Endothelial cell of umbilical vein (primary cell): Measurements from ENCODE around the gene MBNL2. TPM values are rescaled to one million over a fixed set of nuclear protein-coding genes. Genes with fewer than 3 reads are reported as not detected.

ENCODE experiments used
- BruUV-seq: library from RNA; stranded (reverse); fragments of 400-500 nt; replicated peaks from 2 replicates; lab custom pipeline; 2021; lab: Mats Ljungman, UMichigan
- CTCF ChIA-PET: fragments of 300-600, 350-600 bp; sonication (Branson Sonifier 250); formaldehyde crosslinking; loops from one replicate; lab custom pipeline; 2021; ENCODE audit warnings: antibody characterized with exemption, inconsistent platforms; lab: Charles Lee
- POLR2A ChIA-PET: fragments of 300-600, 350-600 bp; sonication (Branson Sonifier 250); formaldehyde crosslinking; loops from one replicate; lab custom pipeline; 2021; ENCODE audit warnings: antibody characterized with exemption, inconsistent platforms; lab: Charles Lee
- DNase-seq: peaks from one replicate; pipeline ENCODE4 v3.0.0-alpha.2; 2011; ENCODE audit warnings: low read depth, low spot score
- FAIRE-seq: peaks from 2 replicates; lab custom pipeline; 2011; peaks lifted over from hg19 to GRCh38; lab: Jason Lieb, UNC
- H2AFZ ChIP-seq: 2 replicates; pipeline ENCODE4 v1.6.0; 2012; ENCODE audit warnings: low read depth, low read length, control low read depth, inconsistent platforms
- H3K27ac ChIP-seq: 2 replicates; pipeline ENCODE4 v1.5.1; 2011; ENCODE audit warnings: low read depth, mild to moderate bottlenecking, control low read depth, low read length, moderate library complexity; ENCODE audit not compliant: insufficient read depth
- H3K27me3 ChIP-seq, 2 experiments: 2 replicates each; pipeline versions ENCODE4 v1.6.0 to v1.6.1; 2011; ENCODE audit warnings: low read length in 2 of 2, mixed read lengths in 1 of 2; ENCODE audit not compliant: control insufficient read depth in 2 of 2, insufficient read depth in 2 of 2
- H3K36me3 ChIP-seq, 2 experiments: 2 replicates in 1 of 2; 3 replicates in 1 of 2; pipeline ENCODE4 v1.5.1; 2011; ENCODE audit warnings: low read length in 2 of 2, mild to moderate bottlenecking in 1 of 2, moderate library complexity in 1 of 2; ENCODE audit not compliant: control insufficient read depth in 2 of 2, insufficient read depth in 2 of 2; ENCODE audit errors: extremely low read depth in 1 of 2
- H3K4me1 ChIP-seq: 3 replicates; pipeline ENCODE4 v1.5.1; 2011; ENCODE audit warnings: mild to moderate bottlenecking, low read length; ENCODE audit not compliant: control insufficient read depth, insufficient read depth; ENCODE audit errors: extremely low read depth
- H3K4me2 ChIP-seq: 2 replicates; pipeline ENCODE4 v1.6.1; 2011; ENCODE audit warnings: low read length, control low read depth, mixed read lengths; ENCODE audit not compliant: insufficient read depth
- H3K4me3 ChIP-seq, 3 experiments: fragments of 200-600 bp in 1 of 3; sonication (generic), shearing (Covaris generic) in 1 of 3; replicated peaks in 1 of 3; 2 replicates each; pipeline ENCODE4 v1.5.1; 2011 to 2016; ENCODE audit warnings: control low read depth in 3 of 3, low read length in 3 of 3, mild to moderate bottlenecking in 2 of 3, inconsistent platforms in 1 of 3, low read depth in 1 of 3, moderate library complexity in 1 of 3; ENCODE audit not compliant: insufficient read depth in 1 of 3
- H3K79me2 ChIP-seq: 2 replicates; pipeline ENCODE4 v1.6.0; 2012; ENCODE audit warnings: low read length, inconsistent platforms; ENCODE audit not compliant: control insufficient read depth, insufficient read depth
- H3K9ac ChIP-seq: replicated peaks from 2 replicates; pipeline ENCODE3; 2011; ENCODE audit warnings: low read length, control low read depth; ENCODE audit not compliant: insufficient read depth; ENCODE audit errors: extremely low read depth
- H3K9me1 ChIP-seq: replicated peaks from 3 replicates; pipeline ENCODE4 v1.6.0; 2011; ENCODE audit warnings: mild to moderate bottlenecking, low read length; ENCODE audit not compliant: control insufficient read depth, insufficient read depth; ENCODE audit errors: extremely low read depth
- H3K9me3 ChIP-seq: replicated peaks from 2 replicates; pipeline ENCODE4 v1.5.1; 2012; ENCODE audit warnings: low read length, inconsistent platforms; ENCODE audit not compliant: control insufficient read depth, insufficient read depth
- H4K20me1 ChIP-seq: replicated peaks from 2 replicates; pipeline ENCODE3; 2011; ENCODE audit warnings: mild to moderate bottlenecking, low read length; ENCODE audit not compliant: control insufficient read depth, insufficient read depth; ENCODE audit errors: extremely low read depth
- EZH2 ChIP-seq: IDR thresholded peaks from 2 replicates; pipeline ENCODE4 v1.6.1; 2012; ENCODE audit warnings: borderline replicate concordance, low read depth, mild to moderate bottlenecking, moderate library complexity, low read length, inconsistent platforms; ENCODE audit not compliant: severe bottlenecking
- FOS ChIP-seq: IDR thresholded peaks from 2 replicates; pipeline ENCODE4 v1.6.1; 2011; ENCODE audit warnings: mild to moderate bottlenecking, low read length, moderate library complexity, borderline replicate concordance; ENCODE audit not compliant: insufficient read depth
- GATA2 ChIP-seq: IDR thresholded peaks from 2 replicates; pipeline ENCODE4 v1.7.0; 2011; ENCODE audit warnings: low read depth, mild to moderate bottlenecking, moderate library complexity, mixed read lengths, low read length; ENCODE audit not compliant: insufficient read length, insufficient read depth
- JUN ChIP-seq: IDR thresholded peaks from 2 replicates; pipeline ENCODE4 v1.6.1; 2011; ENCODE audit warnings: borderline replicate concordance, low read depth; ENCODE audit not compliant: insufficient read length, insufficient read depth
- MYC ChIP-seq: IDR thresholded peaks from one replicate; pipeline ENCODE4 v1.6.1; 2011; ENCODE audit warnings: mild to moderate bottlenecking, low read depth, low read length
- POLR2A ChIP-seq: IDR thresholded peaks from 2 replicates; pipeline ENCODE4 v1.6.1; 2012; ENCODE audit warnings: low read depth, mild to moderate bottlenecking, control low read depth, low read length
- POLR2AphosphoS5 ChIP-seq: IDR thresholded peaks from 2 replicates; pipeline ENCODE4 v1.6.1; 2012; ENCODE audit warnings: low read depth, mild to moderate bottlenecking, control low read depth, low read length, moderate library complexity; ENCODE audit not compliant: insufficient read depth
- dilution Hi-C: fragments of 300-500 bp; cut with MboI; formaldehyde crosslinking; loops from one replicate; pipeline ENCODE4 v1.15.0; 2019; ENCODE audit warnings: low sequenced_read_pairs; ENCODE audit not compliant: extremely low pct_ligation_motif_present
- intact Hi-C: fragments of 100-400 bp; cut with micrococcal nuclease; formaldehyde crosslinking; loops from one replicate; pipeline ENCODE4 v1.10.0; 2022
- polyA plus RNA-seq, 4 experiments: library from polyadenylated mRNA; depleted of rRNA in 3 of 4; stranded (reverse) in 3 of 4; unstranded in 1 of 4; fragments of >200 nt; gene quantifications; 2 replicates each; pipeline versions ENCODE4 v1.2.1 to v1.2.3, GENCODE V29; 2011 to 2012; ENCODE audit warnings: missing spikeins in 1 of 4
- total RNA-seq: library from RNA; stranded (reverse); gene quantifications from 2 replicates; pipeline ENCODE4 v1.2.3, GENCODE V29; 2021
- TF ChIP-seq, protein P1 (sequence below): IDR thresholded peaks from 2 replicates; pipeline ENCODE4 v1.6.1; 2011; ENCODE audit not compliant: insufficient read depth, insufficient read length
- TF ChIP-seq, protein P2 (sequence below), 2 donors: IDR thresholded peaks; 1 replicate in 1 of 2; 2 replicates in 1 of 2; pipeline ENCODE4 v1.5.1; 2011; ENCODE audit warnings: low read length in 2 of 2, mild to moderate bottlenecking in 2 of 2, moderate library complexity in 2 of 2, control low read depth in 1 of 2, inconsistent platforms in 1 of 2, low read depth in 1 of 2; ENCODE audit not compliant: insufficient read depth in 1 of 2; ENCODE audit errors: extremely low read depth in 1 of 2

MBNL2 gene
- total and polyA plus RNA-seq, 2 donors (not counting 3 experiments of a cell fraction or from before 2014, with no cell fraction given), result 32.9 to 76.5 TPM

DNA sequence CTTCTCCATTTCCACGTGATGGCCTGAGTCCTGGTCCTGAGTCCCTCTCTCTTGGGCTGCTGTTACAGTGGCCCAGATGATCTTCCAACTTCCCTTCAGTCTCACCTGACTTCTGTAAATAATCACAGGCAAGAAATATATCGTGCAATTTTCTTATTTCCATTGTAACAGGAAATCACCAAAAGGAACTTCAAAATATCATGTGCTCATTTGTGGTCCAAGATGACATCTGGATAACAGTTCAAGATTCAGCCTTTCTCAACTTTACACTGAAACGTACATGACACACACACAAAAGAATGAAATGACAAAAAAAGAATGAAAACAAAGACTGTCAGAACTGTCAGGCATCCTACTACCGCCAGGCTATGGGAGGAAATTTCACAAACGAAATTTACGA, 189.9 kb downstream of the MBNL2 start:
- DNase-seq (no peak), FAIRE-seq (no peak)
- no peaks in the 10 kb centered on the region for H3K9me1 ChIP-seq
- H4K20me1 ChIP-seq, result no peaks in the 10 kb centered on the region
- H3K27me3 ChIP-seq, result peaks cover 14 to 19% of the 10 kb centered on the region in 2 experiments
- ChIA-PET POLR2A (no interaction called here), CTCF (no interaction called here)
- no peaks in the 10 kb centered on the region for H3K9me3 ChIP-seq
- no peaks in the 10 kb centered on the region for H3K79me2 ChIP-seq
- no peak overlapping the region for H3K4me3 ChIP-seq
- H3K4me1 ChIP-seq, result no peaks in the 10 kb centered on the region
- no peak overlapping the region for H3K4me2 ChIP-seq
- H2AFZ ChIP-seq, result no peak overlapping the region
- intact Hi-C loops, result no loop called here
- no peak for TF ChIP-seq JUN
- TF ChIP-seq GATA2, result no peak
- no peak for TF ChIP-seq MYC
- TF ChIP-seq POLR2A, result no peak
- TF ChIP-seq, protein P1, sequence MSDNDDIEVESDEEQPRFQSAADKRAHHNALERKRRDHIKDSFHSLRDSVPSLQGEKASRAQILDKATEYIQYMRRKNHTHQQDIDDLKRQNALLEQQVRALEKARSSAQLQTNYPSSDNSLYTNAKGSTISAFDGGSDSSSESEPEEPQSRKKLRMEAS, result no peak
- no peak for TF ChIP-seq EZH2
- TF ChIP-seq POLR2AphosphoS5, result no peak
- TF ChIP-seq FOS, result no peak
- TF ChIP-seq, protein P2, sequence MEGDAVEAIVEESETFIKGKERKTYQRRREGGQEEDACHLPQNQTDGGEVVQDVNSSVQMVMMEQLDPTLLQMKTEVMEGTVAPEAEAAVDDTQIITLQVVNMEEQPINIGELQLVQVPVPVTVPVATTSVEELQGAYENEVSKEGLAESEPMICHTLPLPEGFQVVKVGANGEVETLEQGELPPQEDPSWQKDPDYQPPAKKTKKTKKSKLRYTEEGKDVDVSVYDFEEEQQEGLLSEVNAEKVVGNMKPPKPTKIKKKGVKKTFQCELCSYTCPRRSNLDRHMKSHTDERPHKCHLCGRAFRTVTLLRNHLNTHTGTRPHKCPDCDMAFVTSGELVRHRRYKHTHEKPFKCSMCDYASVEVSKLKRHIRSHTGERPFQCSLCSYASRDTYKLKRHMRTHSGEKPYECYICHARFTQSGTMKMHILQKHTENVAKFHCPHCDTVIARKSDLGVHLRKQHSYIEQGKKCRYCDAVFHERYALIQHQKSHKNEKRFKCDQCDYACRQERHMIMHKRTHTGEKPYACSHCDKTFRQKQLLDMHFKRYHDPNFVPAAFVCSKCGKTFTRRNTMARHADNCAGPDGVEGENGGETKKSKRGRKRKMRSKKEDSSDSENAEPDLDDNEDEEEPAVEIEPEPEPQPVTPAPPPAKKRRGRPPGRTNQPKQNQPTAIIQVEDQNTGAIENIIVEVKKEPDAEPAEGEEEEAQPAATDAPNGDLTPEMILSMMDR (IDR thresholded peaks at IDR 0.05; ENCODE audit: extremely low read depth in 1 of 2, insufficient read depth in 1 of 2, low read depth in 1 of 2, low read length in 2 of 2), result no peak
- no TSS peak for BruUV-seq
- H3K36me3 ChIP-seq, result no peaks in the 10 kb centered on the region
- dilution Hi-C loops, result no loop called here
- H3K9ac ChIP-seq, result no peak overlapping the region
- no peak overlapping the region for H3K27ac ChIP-seq
